ENCODE results near the gene LST1.

The LST1 gene

GRCh38 chr6:31586008-31586407 lies at the start of gene LST1:
LST1 (plus strand) TSS chr6:31586277; CDS start chr6:31587300, 1,023 bp downstream.
- no peak for DNase-seq

- no peak for DNase-seq
Measured at GRCh38 chr6:31538805-31539400, 47.2 kb upstream of the LST1 start.

- DNase-seq: no peak
Measured at GRCh38 chr6:31540640-31541039, 45.4 kb upstream of the LST1 start.

GRCh38 chr6:31541059-31541657 lies 44.9 kb upstream of the LST1 start:
- DNase-seq: peak; percentile 72

- peak; percentile 98 for DNase-seq
Measured at GRCh38 chr6:31541658-31542521, 44.2 kb upstream of the LST1 start, which contains the start of gene DDX39B. DDX39B (minus strand) TSS chr6:31542003; CDS start chr6:31540532, 1,471 bp downstream.

GRCh38 chr6:31543639-31544038 lies 42.4 kb upstream of the LST1 start:
- no peak for DNase-seq

GRCh38 chr6:31544676-31545075 lies 41.4 kb upstream of the LST1 start:
- no peak for DNase-seq

- no peak for DNase-seq
Measured at GRCh38 chr6:31545291-31545690, 40.8 kb upstream of the LST1 start.

- peak; percentile 98 for DNase-seq
Measured at GRCh38 chr6:31546339-31546957, 39.6 kb upstream of the LST1 start, which contains the start of gene ATP6V1G2. ATP6V1G2 (minus strand) TSS chr6:31546608; CDS start chr6:31546559, 49 bp downstream.

- DNase-seq: peak; percentile 99
Measured at GRCh38 chr6:31546958-31547726, 38.9 kb upstream of the LST1 start, which contains the start of gene NFKBIL1. NFKBIL1 (plus strand) TSS chr6:31547608; CDS start chr6:31547695, 87 bp downstream.

GRCh38 chr6:31547727-31548543 lies 38.1 kb upstream of the LST1 start:
- DNase-seq: no peak

GRCh38 chr6:31548544-31548873 lies 37.6 kb upstream of the LST1 start:
- DNase-seq: no peak

- peak; percentile 13 for DNase-seq
Measured at GRCh38 chr6:31551371-31551770, 34.7 kb upstream of the LST1 start.

GRCh38 chr6:31556307-31556706 lies 29.8 kb upstream of the LST1 start:
- no peak for DNase-seq

- no peak for DNase-seq
Measured at GRCh38 chr6:31557443-31558317, 28.4 kb upstream of the LST1 start.

- no peak for DNase-seq
Measured at GRCh38 chr6:31558318-31558625, 27.8 kb upstream of the LST1 start.

GRCh38 chr6:31558631-31559500 lies 27.2 kb upstream of the LST1 start:
- no peak for DNase-seq

GRCh38 chr6:31559606-31559957 lies 26.5 kb upstream of the LST1 start:
- DNase-seq: no peak

- no peak for DNase-seq
Measured at GRCh38 chr6:31559958-31560696, 25.9 kb upstream of the LST1 start.
